BJ (cell line): ENCODE data around the gene CD209. TPM values are rescaled to one million over a fixed set of nuclear protein-coding genes. Genes with fewer than 3 reads are reported as not detected.
"Not testable (repeated sequence)": the region's sequence is repeated elsewhere in the genome, so short reads cannot be mapped to it uniquely, and the experiment has no call there.

ENCODE experiments used
- CTCF ChIA-PET: fragments of 350-600 bp; formaldehyde crosslinking; extraction: SDS; loops from one replicate; lab custom pipeline; 2021; ENCODE audit warnings: antibody characterized with exemption, inconsistent platforms; lab: Yijun Ruan, JAX
- POLR2A ChIA-PET: fragments of 300-600 bp; sonication (Branson Sonifier 250); formaldehyde crosslinking; extraction: SDS; loops from one replicate; lab custom pipeline; 2021; ENCODE audit warnings: antibody characterized with exemption; lab: Charles Lee
- DNase-seq: peaks from one replicate; pipeline ENCODE4 v3.0.0-alpha.2; 2011; ENCODE audit warnings: low read depth
- H3K27me3 ChIP-seq: 2 replicates; pipeline ENCODE4 v1.6.0; 2011; ENCODE audit warnings: low read length; ENCODE audit not compliant: control insufficient read depth, insufficient read depth
- H3K36me3 ChIP-seq: 2 replicates; pipeline ENCODE4 v1.5.1; 2011; ENCODE audit warnings: low read length; ENCODE audit not compliant: control insufficient read depth, insufficient read depth
- H3K4me3 ChIP-seq: 2 replicates; pipeline ENCODE4 v1.5.1; 2011; ENCODE audit warnings: low read depth, mild to moderate bottlenecking, control low read depth, low read length
- polyA plus RNA-seq: library from polyadenylated mRNA; depleted of rRNA; stranded (reverse); fragments of >200 nt; gene quantifications from 2 replicates; pipeline ENCODE4 v1.2.3, GENCODE V29; 2011
- TF ChIP-seq, protein P1 (sequence below): IDR thresholded peaks from 2 replicates; pipeline ENCODE4 v1.5.1; 2011; ENCODE audit warnings: low read depth, mild to moderate bottlenecking, control low read depth, inconsistent platforms, low read length, moderate library complexity; ENCODE audit not compliant: insufficient read depth

CD209 gene
- polyA plus RNA-seq, 1 experiment = not detected

DNA sequence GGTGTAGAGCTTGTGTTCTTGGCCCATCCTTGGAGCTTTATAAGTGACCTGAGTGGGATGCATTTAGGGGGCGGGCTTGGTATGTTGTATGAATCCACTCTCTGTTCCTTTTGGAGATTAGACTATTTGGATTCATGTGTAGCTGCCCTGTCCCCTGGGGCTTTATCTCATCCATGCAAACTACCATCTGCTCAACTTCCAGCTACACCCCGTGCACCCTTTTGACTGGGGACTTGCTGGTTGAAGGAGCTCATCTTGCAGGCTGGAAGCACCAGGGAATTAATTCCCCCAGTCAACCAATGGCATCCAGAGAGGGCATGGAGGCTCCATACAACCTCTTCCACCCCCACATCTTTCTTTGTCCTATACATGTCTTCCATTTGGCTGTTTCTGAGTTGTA lies 21.8 kb upstream of the CD209 start:
- DNase-seq = no peak
- ChIA-PET POLR2A (no interaction called here), CTCF (interaction anchor here (0.8 to 2.0 kb wide), 2 partner anchors 29 to 30 kb away, joined by 3 to 4 read pairs; no protein-coding TSS in a partner anchor)
- TF ChIP-seq, protein P1, sequence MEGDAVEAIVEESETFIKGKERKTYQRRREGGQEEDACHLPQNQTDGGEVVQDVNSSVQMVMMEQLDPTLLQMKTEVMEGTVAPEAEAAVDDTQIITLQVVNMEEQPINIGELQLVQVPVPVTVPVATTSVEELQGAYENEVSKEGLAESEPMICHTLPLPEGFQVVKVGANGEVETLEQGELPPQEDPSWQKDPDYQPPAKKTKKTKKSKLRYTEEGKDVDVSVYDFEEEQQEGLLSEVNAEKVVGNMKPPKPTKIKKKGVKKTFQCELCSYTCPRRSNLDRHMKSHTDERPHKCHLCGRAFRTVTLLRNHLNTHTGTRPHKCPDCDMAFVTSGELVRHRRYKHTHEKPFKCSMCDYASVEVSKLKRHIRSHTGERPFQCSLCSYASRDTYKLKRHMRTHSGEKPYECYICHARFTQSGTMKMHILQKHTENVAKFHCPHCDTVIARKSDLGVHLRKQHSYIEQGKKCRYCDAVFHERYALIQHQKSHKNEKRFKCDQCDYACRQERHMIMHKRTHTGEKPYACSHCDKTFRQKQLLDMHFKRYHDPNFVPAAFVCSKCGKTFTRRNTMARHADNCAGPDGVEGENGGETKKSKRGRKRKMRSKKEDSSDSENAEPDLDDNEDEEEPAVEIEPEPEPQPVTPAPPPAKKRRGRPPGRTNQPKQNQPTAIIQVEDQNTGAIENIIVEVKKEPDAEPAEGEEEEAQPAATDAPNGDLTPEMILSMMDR = no peak
- Histone ChIP-seq H3K4me3 (no peak overlapping the region), H3K27me3 (peaks cover 2% of the 10 kb centered on the region; the same call in 1 of the 2 replicates), H3K36me3 (no peaks in the 10 kb centered on the region)

DNA sequence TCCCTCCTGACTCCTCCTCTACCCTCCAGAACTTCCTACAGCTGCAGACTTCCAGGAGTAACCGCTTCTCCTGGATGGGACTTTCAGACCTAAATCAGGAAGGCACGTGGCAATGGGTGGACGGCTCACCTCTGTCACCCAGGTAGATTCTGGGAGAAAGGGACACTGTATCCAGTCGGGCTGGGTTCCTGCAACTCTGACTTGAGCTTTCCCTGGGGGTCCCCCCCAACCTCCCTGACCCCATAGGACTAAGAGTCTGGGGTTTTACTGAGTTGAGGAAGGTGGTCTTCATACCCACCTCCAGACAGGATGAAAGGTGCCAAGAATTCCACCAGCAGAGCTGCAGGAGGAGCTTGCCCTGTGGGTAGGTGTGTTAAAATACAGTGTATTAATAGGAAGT lies 20.2 kb upstream of the CD209 start:
- H3K4me3 ChIP-seq = no peak overlapping the region
- ChIA-PET POLR2A (no interaction called here), CTCF (interaction anchor here (1.0 to 2.0 kb wide), 2 partner anchors 17 to 32 kb away, joined by 3 to 4 read pairs; no protein-coding TSS in a partner anchor)
- H3K27me3 ChIP-seq = no peaks in the 10 kb centered on the region; the same call in 1 of the 2 replicates
- no peak for DNase-seq
- TF ChIP-seq, protein P1 = no peak
- no peaks in the 10 kb centered on the region for H3K36me3 ChIP-seq

DNA sequence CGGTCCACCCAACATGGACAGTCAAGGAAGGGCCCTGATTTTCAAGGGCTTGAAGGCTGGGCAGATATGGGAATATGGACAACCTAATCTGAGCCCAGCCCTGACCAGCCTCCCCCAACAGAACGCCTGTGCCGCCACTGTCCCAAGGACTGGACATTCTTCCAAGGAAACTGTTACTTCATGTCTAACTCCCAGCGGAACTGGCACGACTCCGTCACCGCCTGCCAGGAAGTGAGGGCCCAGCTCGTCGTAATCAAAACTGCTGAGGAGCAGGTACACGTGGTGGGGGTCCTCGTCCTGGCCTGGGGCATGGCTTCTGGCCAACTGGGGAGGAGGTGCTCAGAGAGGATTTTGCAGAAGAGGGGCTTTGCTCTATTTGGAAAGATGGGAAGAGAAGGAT lies 19.2 kb upstream of the CD209 start:
- ChIA-PET POLR2A (no interaction called here), CTCF (no interaction called here)
- Histone ChIP-seq H3K36me3 (no peaks in the 10 kb centered on the region), H3K27me3 (no peaks in the 10 kb centered on the region; the same call in 1 of the 2 replicates), H3K4me3 (no peak overlapping the region)
- no peak for DNase-seq
- TF ChIP-seq, protein P1 = no peak

DNA sequence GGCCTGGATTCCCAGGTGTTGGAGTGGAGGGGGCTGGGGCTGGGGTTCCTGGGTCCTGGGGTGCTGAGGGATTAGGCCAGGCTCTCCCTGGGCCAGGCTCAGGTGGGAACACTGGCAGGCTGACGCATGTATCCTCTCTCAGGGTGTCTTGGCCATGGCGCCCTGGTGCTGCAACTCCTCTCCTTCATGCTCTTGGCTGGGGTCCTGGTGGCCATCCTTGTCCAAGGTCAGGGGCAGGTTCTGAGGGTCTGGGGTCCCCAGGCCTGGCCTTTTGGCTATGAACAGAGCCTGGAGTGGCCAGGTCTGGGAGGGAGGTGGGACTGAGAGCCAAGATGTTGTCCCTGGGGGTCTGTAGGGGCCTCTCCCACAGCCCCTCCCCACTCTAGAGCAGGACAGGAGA lies 17.7 kb upstream of the CD209 start:
- CTCF ChIA-PET, H3K36me3 ChIP-seq, H3K27me3 ChIP-seq, POLR2A ChIA-PET, H3K4me3 ChIP-seq, DNase-seq: not testable (repeated sequence)

DNA sequence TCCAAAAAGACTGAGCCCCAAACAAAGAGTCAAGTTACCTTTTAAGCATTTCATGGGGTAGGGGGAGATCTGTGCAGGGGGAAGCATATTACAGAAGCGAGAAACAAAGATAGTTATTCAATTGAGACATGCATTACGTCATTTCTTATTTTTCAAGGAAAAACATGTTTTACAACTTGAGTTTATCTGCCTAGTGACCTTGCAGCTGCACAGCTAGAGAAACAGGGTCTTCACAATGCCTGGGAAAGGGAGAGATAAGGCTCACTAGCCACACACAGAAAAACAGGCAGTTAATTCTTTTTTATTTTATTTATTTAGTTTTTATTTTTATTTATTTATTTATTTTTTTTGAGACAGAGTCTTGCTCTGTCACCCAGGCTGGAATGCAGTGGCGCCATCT lies 16.8 kb upstream of the CD209 start:
- H3K4me3 ChIP-seq, DNase-seq, POLR2A ChIA-PET, H3K36me3 ChIP-seq, CTCF ChIA-PET, H3K27me3 ChIP-seq: not testable (repeated sequence)

DNA sequence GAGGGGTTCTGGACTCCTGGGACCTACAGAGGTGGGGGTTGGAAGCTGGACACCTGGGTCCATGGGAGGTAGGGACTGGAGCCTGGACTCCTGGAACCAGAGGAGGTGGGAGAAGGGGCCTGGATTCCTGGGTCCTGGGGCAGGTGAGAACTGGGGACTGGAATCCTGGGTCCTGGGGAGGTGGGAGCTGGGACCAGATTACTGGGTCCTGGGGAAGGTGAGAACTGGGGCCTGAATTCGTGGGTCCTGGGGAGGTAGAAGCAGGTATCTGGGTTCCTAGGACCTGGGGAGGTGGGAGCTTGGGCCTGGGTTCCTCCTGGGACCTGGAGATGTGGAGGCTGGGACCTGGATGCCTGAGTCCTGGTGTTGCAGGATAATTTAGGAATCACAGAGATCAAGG lies 16.4 kb upstream of the CD209 start:
- Histone ChIP-seq H3K27me3 (no peaks in the 10 kb centered on the region), H3K36me3 (no peaks in the 10 kb centered on the region), H3K4me3 (no peak overlapping the region)
- no peak for DNase-seq
- ChIA-PET CTCF (interaction anchor here (1.5 kb wide), 1 partner anchor 83 kb away, joined by 3 read pairs; the partner anchor contains the start of gene TRAPPC5), POLR2A (no interaction called here)
- TF ChIP-seq, protein P1 = no peak
